ENCODE measurements around the gene PHF8.

Gene PHF8

GRCh38 chrX:54048412-54048811, 4.1 kb upstream of the PHF8 start:
- TF ChIP-seq JUND (IDR thresholded peaks at IDR 0.05; ENCODE audit: low read depth), result no peak
- in situ Hi-C loops (cut with HindIII; ENCODE audit: low pct_unique_long_range_greater_than_20kb, low sequenced_read_pairs), result no loop called here
- DNase-seq (ENCODE audit: low read depth in 1 of 2, low spot score in 1 of 2), result no peak

- no peak for TF ChIP-seq JUND (IDR thresholded peaks at IDR 0.05; ENCODE audit: low read depth)
- in situ Hi-C loops (cut with HindIII; ENCODE audit: low pct_unique_long_range_greater_than_20kb, low sequenced_read_pairs), result no loop called here
- DNase-seq (ENCODE audit: low read depth in 1 of 2, low spot score in 1 of 2), result peak in 1 of 2 experiments; percentile 64
These were observed 1.4 kb upstream of the PHF8 start for GRCh38 chrX:54045563-54046228.

- no peak for TF ChIP-seq JUND (IDR thresholded peaks at IDR 0.05; ENCODE audit: low read depth)
- peak in 1 of 2 experiments; percentile 85 for DNase-seq (ENCODE audit: low read depth in 1 of 2, low spot score in 1 of 2)
- in situ Hi-C loops (cut with HindIII; ENCODE audit: low pct_unique_long_range_greater_than_20kb, low sequenced_read_pairs), result no loop called here
These were observed 635 bp upstream of the PHF8 start for GRCh38 chrX:54044877-54045338.

GRCh38 chrX:54043541-54044125, 640 bp downstream of the PHF8 start:
- in situ Hi-C loops (cut with HindIII; ENCODE audit: low pct_unique_long_range_greater_than_20kb, low sequenced_read_pairs), result no loop called here
- no peak for DNase-seq (ENCODE audit: low read depth in 1 of 2, low spot score in 1 of 2)
- no peak for TF ChIP-seq JUND (IDR thresholded peaks at IDR 0.05; ENCODE audit: low read depth)

- TF ChIP-seq JUND (IDR thresholded peaks at IDR 0.05; ENCODE audit: low read depth), result no peak
- no peak for DNase-seq (ENCODE audit: low read depth in 1 of 2, low spot score in 1 of 2)
- in situ Hi-C loops (cut with HindIII; ENCODE audit: low pct_unique_long_range_greater_than_20kb, low sequenced_read_pairs), result no loop called here
These were observed 1.2 kb downstream of the PHF8 start for GRCh38 chrX:54043056-54043455.

- TF ChIP-seq JUND (IDR thresholded peaks at IDR 0.05; ENCODE audit: low read depth), result no peak
- in situ Hi-C loops (cut with HindIII; ENCODE audit: low pct_unique_long_range_greater_than_20kb, low sequenced_read_pairs), result no loop called here
- peak in 1 of 2 experiments; percentile 60 for DNase-seq (ENCODE audit: low read depth in 1 of 2, low spot score in 1 of 2)
These were observed 1.7 kb downstream of the PHF8 start for GRCh38 chrX:54042609-54043021.

- TF ChIP-seq JUND (IDR thresholded peaks at IDR 0.05; ENCODE audit: low read depth), result no peak
- peak in 1 of 2 experiments; percentile 69 for DNase-seq (ENCODE audit: low read depth in 1 of 2, low spot score in 1 of 2)
- in situ Hi-C loops (cut with HindIII; ENCODE audit: low pct_unique_long_range_greater_than_20kb, low sequenced_read_pairs), result no loop called here
These were observed 13.9 kb downstream of the PHF8 start for GRCh38 chrX:54030329-54030728.

- peak in 1 of 2 experiments; percentile 91 for DNase-seq (ENCODE audit: low read depth in 1 of 2, low spot score in 1 of 2)
- in situ Hi-C loops (cut with HindIII; ENCODE audit: low pct_unique_long_range_greater_than_20kb, low sequenced_read_pairs), result no loop called here
- no peak for TF ChIP-seq JUND (IDR thresholded peaks at IDR 0.05; ENCODE audit: low read depth)
These were observed 14.6 kb downstream of the PHF8 start for GRCh38 chrX:54029529-54030143.

GRCh38 chrX:54024350-54024749, 19.9 kb downstream of the PHF8 start:
- no peak for TF ChIP-seq JUND (IDR thresholded peaks at IDR 0.05; ENCODE audit: low read depth)
- in situ Hi-C loops (cut with HindIII; ENCODE audit: low pct_unique_long_range_greater_than_20kb, low sequenced_read_pairs), result no loop called here
- peak in 1 of 2 experiments; percentile 18 for DNase-seq (ENCODE audit: low read depth in 1 of 2, low spot score in 1 of 2)

GRCh38 chrX:54012830-54013500, 31.3 kb downstream of the PHF8 start:
- in situ Hi-C loops (cut with HindIII; ENCODE audit: low pct_unique_long_range_greater_than_20kb, low sequenced_read_pairs), result no loop called here
- no peak for TF ChIP-seq JUND (IDR thresholded peaks at IDR 0.05; ENCODE audit: low read depth)
- no peak for DNase-seq (ENCODE audit: low read depth in 1 of 2, low spot score in 1 of 2)

GRCh38 chrX:54007682-54008081, 36.6 kb downstream of the PHF8 start:
- in situ Hi-C loops (cut with HindIII; ENCODE audit: low pct_unique_long_range_greater_than_20kb, low sequenced_read_pairs), result no loop called here
- no peak for DNase-seq (ENCODE audit: low read depth in 1 of 2, low spot score in 1 of 2)
- no peak for TF ChIP-seq JUND (IDR thresholded peaks at IDR 0.05; ENCODE audit: low read depth)

GRCh38 chrX:53997724-53998123, 46.5 kb downstream of the PHF8 start:
- TF ChIP-seq JUND (IDR thresholded peaks at IDR 0.05; ENCODE audit: low read depth), result no peak
- in situ Hi-C loops (cut with HindIII; ENCODE audit: low pct_unique_long_range_greater_than_20kb, low sequenced_read_pairs), result no loop called here
- DNase-seq (ENCODE audit: low read depth in 1 of 2, low spot score in 1 of 2), result no peak

- in situ Hi-C loops (cut with HindIII; ENCODE audit: low pct_unique_long_range_greater_than_20kb, low sequenced_read_pairs), result no loop called here
- TF ChIP-seq JUND (IDR thresholded peaks at IDR 0.05; ENCODE audit: low read depth), result no peak
- DNase-seq (ENCODE audit: low read depth in 1 of 2, low spot score in 1 of 2), result no peak
These were observed 51.7 kb downstream of the PHF8 start for GRCh38 chrX:53992589-53992988.
